ENCODE measurements around the gene CCDC92.

DNA sequence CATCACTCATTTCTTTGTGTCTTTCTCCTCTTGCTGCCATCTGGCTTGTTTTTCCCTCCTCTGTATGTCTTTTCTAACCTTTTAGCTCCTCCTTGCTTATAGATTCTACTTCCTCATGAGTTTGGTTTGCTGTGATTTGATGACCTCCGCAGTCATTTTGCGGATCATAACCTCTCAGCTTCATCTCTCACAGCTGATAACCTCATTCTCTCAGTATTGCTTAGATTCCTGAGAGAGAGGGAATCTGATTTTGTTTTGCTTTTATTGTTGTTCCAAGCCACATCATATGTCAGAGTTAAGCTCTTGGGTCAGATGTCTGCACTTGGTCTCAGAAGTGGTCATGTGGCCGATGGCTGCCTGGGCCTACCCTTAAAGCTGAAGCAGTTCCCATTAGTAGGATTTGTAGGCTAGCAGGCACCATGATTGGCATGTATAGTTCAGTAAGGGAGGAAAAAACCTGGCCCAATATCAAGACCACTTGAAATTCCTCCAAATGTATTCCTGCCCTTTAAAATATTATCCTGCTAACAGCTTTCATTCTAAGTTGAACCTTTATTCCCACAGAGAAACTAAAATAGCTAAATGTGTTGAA lies 13.8 kb upstream of the CCDC92 start:
- TF ChIP-seq, protein P1, sequence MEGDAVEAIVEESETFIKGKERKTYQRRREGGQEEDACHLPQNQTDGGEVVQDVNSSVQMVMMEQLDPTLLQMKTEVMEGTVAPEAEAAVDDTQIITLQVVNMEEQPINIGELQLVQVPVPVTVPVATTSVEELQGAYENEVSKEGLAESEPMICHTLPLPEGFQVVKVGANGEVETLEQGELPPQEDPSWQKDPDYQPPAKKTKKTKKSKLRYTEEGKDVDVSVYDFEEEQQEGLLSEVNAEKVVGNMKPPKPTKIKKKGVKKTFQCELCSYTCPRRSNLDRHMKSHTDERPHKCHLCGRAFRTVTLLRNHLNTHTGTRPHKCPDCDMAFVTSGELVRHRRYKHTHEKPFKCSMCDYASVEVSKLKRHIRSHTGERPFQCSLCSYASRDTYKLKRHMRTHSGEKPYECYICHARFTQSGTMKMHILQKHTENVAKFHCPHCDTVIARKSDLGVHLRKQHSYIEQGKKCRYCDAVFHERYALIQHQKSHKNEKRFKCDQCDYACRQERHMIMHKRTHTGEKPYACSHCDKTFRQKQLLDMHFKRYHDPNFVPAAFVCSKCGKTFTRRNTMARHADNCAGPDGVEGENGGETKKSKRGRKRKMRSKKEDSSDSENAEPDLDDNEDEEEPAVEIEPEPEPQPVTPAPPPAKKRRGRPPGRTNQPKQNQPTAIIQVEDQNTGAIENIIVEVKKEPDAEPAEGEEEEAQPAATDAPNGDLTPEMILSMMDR (IDR thresholded peaks at IDR 0.05; ENCODE audit: low read depth, low read length, poor library complexity, severe bottlenecking) = no peak
- no peak for TF ChIP-seq EZH2phosphoT487 (IDR thresholded peaks at IDR 0.05; ENCODE audit: borderline replicate concordance, low read length)
